Esophagus muscularis mucosa (tissue), 4 donors: ENCODE results near the gene TMEM120B. TPM values are rescaled to one million over a fixed set of nuclear protein-coding genes. Genes with fewer than 3 reads are reported as not detected.
A peak's percentile ranks its signal among the peaks of the same experiment; 100 is the strongest.
"Not testable (repeated sequence)": the region's sequence is repeated elsewhere in the genome, so short reads cannot be mapped to it uniquely, and the experiment has no call there.

Experiments
- DNase-seq: peaks from one replicate; pipeline ENCODE4 v3.0.0-alpha.2; 2017; ENCODE audit errors: extremely low spot score
- H3K27ac ChIP-seq, 4 donors: fragments of 200-600 bp; sonication (generic); replicated peaks in 1 of 4; 1 replicate in 3 of 4; 2 replicates in 1 of 4; pipeline ENCODE4 v1.5.1; 2016 to 2019; ENCODE audit warnings: mild to moderate bottlenecking in 1 of 4
- H3K27me3 ChIP-seq, 4 donors: fragments of 200-600 bp; sonication (generic); one replicate each; pipeline versions ENCODE4 v1.5.1 to v1.6.0; 2016 to 2019
- H3K36me3 ChIP-seq, 4 donors: fragments of 200-600 bp; sonication (generic); one replicate each; pipeline ENCODE4 v1.5.1; 2016 to 2019
- H3K4me1 ChIP-seq, 4 donors: fragments of 200-600 bp; sonication (generic); one replicate each; pipeline ENCODE4 v1.5.1; 2016 to 2019
- H3K4me3 ChIP-seq, 4 donors: fragments of 200-600 bp; sonication (generic); 1 replicate in 2 of 4; 2 replicates in 2 of 4; pipeline ENCODE4 v1.5.1; 2016 to 2019; ENCODE audit warnings: mild to moderate bottlenecking in 4 of 4, moderate library complexity in 1 of 4
- H3K9me3 ChIP-seq, 4 donors: fragments of 200-600 bp; sonication (generic); 1 replicate in 3 of 4; 2 replicates in 1 of 4; pipeline ENCODE4 v1.5.1; 2016 to 2019
- EP300 ChIP-seq: sonication (generic); formaldehyde crosslinking; IDR thresholded peaks from one replicate; pipeline ENCODE4 v1.6.1; 2017; ENCODE audit warnings: antibody characterized with exemption
- POLR2A ChIP-seq: fragments of 450-650 bp; IDR thresholded peaks from one replicate; pipeline ENCODE4 v1.6.1; 2017; ENCODE audit warnings: antibody characterized with exemption, moderate library complexity, mild to moderate bottlenecking, low read depth
- POLR2AphosphoS5 ChIP-seq, 2 donors: sonication (generic); formaldehyde crosslinking; IDR thresholded peaks; one replicate each; pipeline ENCODE4 v1.6.1; 2017; ENCODE audit warnings: antibody characterized with exemption in 2 of 2
- WGBS: methylation state at CpG from one replicate; pipeline ENCODE4 v1.1.5; 2018; 5-methylcytosine and 5-hydroxymethylcytosine counted together
- intact Hi-C: fragments of 100-400 bp; cut with DNase I; formaldehyde crosslinking; loops from one replicate; pipeline ENCODE4 v1.15.1; 2023
- total RNA-seq, 4 donors: library from RNA; depleted of rRNA; stranded (reverse); fragments of >200 nt; gene quantifications; one replicate each; pipeline versions ENCODE4 v1.1.0 to v1.2.1, GENCODE V29; 2016
- TF ChIP-seq, protein P1 (sequence below), 3 experiments: fragments of 200-600 bp in 2 of 3; fragments of 450-650 bp in 1 of 3; sonication (generic) in 2 of 3; IDR thresholded peaks; one replicate each; pipeline ENCODE4 v1.5.1; 2017 to 2019; ENCODE audit warnings: antibody characterized with exemption in 3 of 3, mild to moderate bottlenecking in 2 of 3, moderate library complexity in 1 of 3

TMEM120B gene
- total RNA-seq, 4 donors from 2014 or later, result 4.5 to 14.1 (median 6.4) TPM

DNA sequence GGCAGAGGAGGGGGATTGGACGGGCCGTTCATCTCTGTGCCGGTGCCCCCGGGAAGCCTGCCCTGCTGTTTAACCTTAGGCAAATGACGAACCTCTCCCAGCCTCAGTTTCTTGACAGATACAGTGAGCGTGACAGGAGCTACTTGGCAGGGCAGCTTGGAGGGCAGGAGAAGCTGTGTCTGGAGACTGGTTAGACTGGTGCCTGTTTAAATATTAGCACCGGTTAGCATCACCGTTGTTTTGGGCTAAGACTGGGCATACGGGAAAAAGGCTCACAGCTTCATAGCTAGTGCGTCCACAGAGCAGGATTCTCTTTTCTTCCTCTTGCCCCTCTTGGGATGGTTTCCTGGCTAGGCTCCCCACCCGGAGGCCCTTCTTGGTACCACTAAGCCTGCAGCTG lies 42.3 kb downstream of the TMEM120B start:
- TF ChIP-seq, protein P1, sequence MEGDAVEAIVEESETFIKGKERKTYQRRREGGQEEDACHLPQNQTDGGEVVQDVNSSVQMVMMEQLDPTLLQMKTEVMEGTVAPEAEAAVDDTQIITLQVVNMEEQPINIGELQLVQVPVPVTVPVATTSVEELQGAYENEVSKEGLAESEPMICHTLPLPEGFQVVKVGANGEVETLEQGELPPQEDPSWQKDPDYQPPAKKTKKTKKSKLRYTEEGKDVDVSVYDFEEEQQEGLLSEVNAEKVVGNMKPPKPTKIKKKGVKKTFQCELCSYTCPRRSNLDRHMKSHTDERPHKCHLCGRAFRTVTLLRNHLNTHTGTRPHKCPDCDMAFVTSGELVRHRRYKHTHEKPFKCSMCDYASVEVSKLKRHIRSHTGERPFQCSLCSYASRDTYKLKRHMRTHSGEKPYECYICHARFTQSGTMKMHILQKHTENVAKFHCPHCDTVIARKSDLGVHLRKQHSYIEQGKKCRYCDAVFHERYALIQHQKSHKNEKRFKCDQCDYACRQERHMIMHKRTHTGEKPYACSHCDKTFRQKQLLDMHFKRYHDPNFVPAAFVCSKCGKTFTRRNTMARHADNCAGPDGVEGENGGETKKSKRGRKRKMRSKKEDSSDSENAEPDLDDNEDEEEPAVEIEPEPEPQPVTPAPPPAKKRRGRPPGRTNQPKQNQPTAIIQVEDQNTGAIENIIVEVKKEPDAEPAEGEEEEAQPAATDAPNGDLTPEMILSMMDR (IDR thresholded peaks at IDR 0.05), result no peak
- no peak for TF ChIP-seq POLR2A
- no peak for TF ChIP-seq EP300
- no peak for TF ChIP-seq POLR2AphosphoS5 (IDR thresholded peaks at IDR 0.05)
- DNase-seq, result no peak
- H3K27me3 ChIP-seq, result no peaks in the 10 kb centered on the region
- peaks cover 0 to 58% (median 9%) of the 10 kb centered on the region in 4 donors for H3K36me3 ChIP-seq
- no peaks in the 10 kb centered on the region for H3K9me3 ChIP-seq
- WGBS, result 95% methylated on average over 11 of the region's 11 CpGs
- intact Hi-C loops, result no loop called here
- H3K4me3 ChIP-seq, result no peak overlapping the region
- H3K27ac ChIP-seq, result no peak overlapping the region
- peaks cover 12 to 17% (median 15%) of the 10 kb centered on the region in 4 donors for H3K4me1 ChIP-seq

DNA sequence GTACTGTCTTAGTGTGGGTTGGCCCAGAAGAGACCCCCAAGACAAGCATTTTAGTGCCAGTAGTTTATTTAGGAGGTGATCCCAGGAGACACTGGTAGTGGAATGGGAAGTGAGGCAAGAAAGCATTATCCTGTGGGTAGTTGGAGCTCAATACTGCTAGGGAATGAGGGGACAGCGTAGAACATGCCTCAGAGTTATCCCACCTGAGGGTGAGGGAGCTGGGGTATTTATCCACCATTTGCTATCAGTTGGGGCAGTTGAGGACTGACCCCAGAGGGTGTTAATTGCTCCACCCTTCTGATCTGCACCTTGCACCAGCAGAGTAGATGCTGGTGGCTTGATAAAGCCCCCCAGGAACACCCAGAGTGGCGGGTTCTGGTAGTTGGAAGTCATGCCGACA lies 43.0 kb downstream of the TMEM120B start:
- no peak overlapping the region for H3K27ac ChIP-seq
- peaks cover 0 to 51% (median 5%) of the 10 kb centered on the region in 4 donors for H3K36me3 ChIP-seq

DNA sequence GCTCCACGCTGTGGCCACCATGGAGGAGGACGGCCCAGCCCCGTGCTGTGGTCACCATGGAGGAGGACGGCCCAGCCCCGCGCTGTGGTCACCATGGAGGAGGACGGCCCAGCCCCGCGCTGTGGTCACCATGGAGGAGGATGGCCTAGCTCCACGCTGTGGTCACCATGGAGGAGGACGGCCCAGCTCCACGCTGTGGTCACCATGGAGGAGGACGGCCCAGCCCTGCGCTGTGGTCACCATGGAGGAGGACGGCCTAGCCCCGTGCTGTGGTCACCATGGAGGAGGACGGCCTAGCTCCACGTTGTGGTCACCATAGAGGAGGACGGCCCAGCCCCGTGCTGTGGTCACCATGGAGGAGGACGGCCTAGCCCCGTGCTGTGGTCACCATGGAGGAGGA lies 46.0 kb downstream of the TMEM120B start:
- H3K4me3 ChIP-seq, DNase-seq, H3K27ac ChIP-seq, H3K9me3 ChIP-seq, H3K27me3 ChIP-seq, intact Hi-C loops: not testable (repeated sequence)
- Histone ChIP-seq H3K4me1 (peaks cover 28 to 35% (median 29%) of the 10 kb centered on the region in 4 donors), H3K36me3 (peaks cover 0 to 27% (median 3%) of the 10 kb centered on the region in 4 donors)
- 90% methylated on average over 13 of the region's 22 CpGs for WGBS

More for the DNA sequence above, 43.0 kb downstream of the TMEM120B start:
- no peak for DNase-seq
- Histone ChIP-seq H3K4me3 (no peak overlapping the region), H3K9me3 (no peaks in the 10 kb centered on the region), H3K27me3 (no peaks in the 10 kb centered on the region), H3K4me1 (peaks cover 12 to 17% (median 15%) of the 10 kb centered on the region in 4 donors)
- TF ChIP-seq POLR2A, result no peak
- TF ChIP-seq, protein P1 (IDR thresholded peaks at IDR 0.05), result no peak
- TF ChIP-seq EP300, result no peak
- no peak for TF ChIP-seq POLR2AphosphoS5 (IDR thresholded peaks at IDR 0.05)
- 95% methylated on average over 3 of the region's 3 CpGs for WGBS
- intact Hi-C loops, result no loop called here

DNA sequence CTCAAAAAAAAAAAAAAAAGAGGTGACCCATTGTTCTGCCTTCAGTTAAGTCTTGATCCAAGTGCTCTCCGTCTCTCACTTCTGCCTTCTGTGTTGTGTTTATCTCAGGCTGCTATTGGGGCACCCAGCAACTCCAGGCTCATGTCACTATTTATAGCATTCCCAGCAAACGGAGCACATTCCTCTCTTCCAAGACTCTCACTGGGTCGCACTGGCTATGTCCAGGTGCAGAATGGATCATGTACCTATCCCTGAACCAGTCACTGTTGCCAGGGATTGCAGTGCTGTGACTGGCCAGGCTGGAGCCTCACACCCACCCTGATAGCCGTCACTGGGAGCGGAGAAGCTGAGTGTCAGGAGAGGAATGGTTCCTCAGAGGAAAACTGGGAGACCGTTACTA lies 49.7 kb downstream of the TMEM120B start:
- Histone ChIP-seq H3K4me3 (no peak overlapping the region), H3K36me3 (peaks cover 0 to 10% (median 4%) of the 10 kb centered on the region in 4 donors), H3K27ac (peak overlapping the region; percentile 67 to 72 (median 68)), H3K9me3 (no peaks in the 10 kb centered on the region), H3K27me3 (no peaks in the 10 kb centered on the region), H3K4me1 (peaks cover 27 to 44% (median 40%) of the 10 kb centered on the region in 4 donors)
- 43% methylated on average over 6 of the region's 6 CpGs for WGBS
- intact Hi-C loops, result no loop called here
- DNase-seq, result no peak
- no peak for TF ChIP-seq EP300
- TF ChIP-seq POLR2AphosphoS5 (IDR thresholded peaks at IDR 0.05), result peak; percentile 24 to 31

DNA sequence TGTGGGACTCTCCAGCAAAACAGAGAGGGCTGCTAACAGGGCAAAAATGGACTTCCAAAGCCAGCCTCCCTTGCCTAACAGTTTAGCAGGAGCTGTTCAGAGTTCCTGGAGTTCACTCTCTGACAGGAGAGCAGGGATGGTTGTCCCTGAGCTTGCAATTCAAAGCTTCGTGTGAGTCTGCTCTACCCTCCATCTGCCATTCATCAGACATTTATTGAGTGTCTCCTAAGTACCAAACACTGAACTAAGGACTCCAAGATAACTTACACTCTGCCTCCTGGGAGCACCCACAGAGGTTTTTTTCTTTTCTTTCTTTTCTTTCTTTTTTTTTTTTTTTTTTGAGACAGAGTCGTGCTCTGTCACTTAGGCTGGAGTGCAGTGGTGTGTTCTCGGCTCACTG lies 52.3 kb downstream of the TMEM120B start:
- no peaks in the 10 kb centered on the region for H3K9me3 ChIP-seq
- intact Hi-C loops, result no loop called here
- H3K4me3 ChIP-seq, result no peak overlapping the region
- no peak for DNase-seq
- no peak for TF ChIP-seq POLR2A
- TF ChIP-seq EP300, result no peak
- TF ChIP-seq, protein P1 (IDR thresholded peaks at IDR 0.05), result no peak
- TF ChIP-seq POLR2AphosphoS5 (IDR thresholded peaks at IDR 0.05), result no peak
- H3K4me1 ChIP-seq, result peaks cover 40 to 65% (median 59%) of the 10 kb centered on the region in 4 donors
- no peaks in the 10 kb centered on the region for H3K27me3 ChIP-seq
- peaks cover 0 to 4% (median 2%) of the 10 kb centered on the region in 4 donors for H3K36me3 ChIP-seq
- peak overlapping the region in 1 of 4 donors; percentile 35 for H3K27ac ChIP-seq
- WGBS, result 85% methylated on average over 3 of the region's 3 CpGs

DNA sequence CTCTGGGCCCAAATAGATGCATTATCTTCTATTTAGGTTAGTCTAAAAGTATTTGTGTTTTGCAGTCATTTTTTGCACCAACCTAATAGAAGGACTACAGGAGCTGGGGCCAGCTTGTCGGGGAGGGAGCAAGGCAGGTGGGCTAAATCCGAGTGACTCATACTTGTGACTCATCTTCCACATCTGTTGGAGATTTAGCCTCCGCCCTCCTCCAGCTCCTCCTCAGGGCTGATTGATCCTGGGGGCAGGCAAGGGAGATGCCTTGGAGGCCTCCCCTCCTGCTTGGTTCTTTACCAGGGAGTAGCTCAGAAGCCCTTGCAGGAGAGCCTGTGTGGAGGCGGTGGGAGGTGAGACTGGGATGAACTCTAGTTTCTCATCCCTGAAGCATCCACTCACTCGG lies 53.0 kb downstream of the TMEM120B start:
- 43% methylated on average over 4 of the region's 5 CpGs for WGBS
- no peaks in the 10 kb centered on the region for H3K9me3 ChIP-seq
- H3K27ac ChIP-seq, result peak overlapping the region; percentile 35 to 73 (median 64)
- peaks cover 0 to 4% (median 2%) of the 10 kb centered on the region in 4 donors for H3K36me3 ChIP-seq
- no peaks in the 10 kb centered on the region for H3K27me3 ChIP-seq
- H3K4me1 ChIP-seq, result peaks cover 46 to 69% (median 59%) of the 10 kb centered on the region in 4 donors
- no peak overlapping the region for H3K4me3 ChIP-seq
- no peak for TF ChIP-seq EP300
- peak in 1 of 2 donors; percentile 32 for TF ChIP-seq POLR2AphosphoS5 (IDR thresholded peaks at IDR 0.05)
- TF ChIP-seq POLR2A, result no peak
- intact Hi-C loops, result no loop called here
- no peak for DNase-seq
